H1 (cell line): ENCODE measurements around the gene KCNJ16. TPM values are rescaled to one million over a fixed set of nuclear protein-coding genes. Genes with fewer than 3 reads are reported as not detected.

Source experiments
- CTCF ChIA-PET: fragments of 300-600 bp; sonication (Branson Sonifier 250); formaldehyde crosslinking; loops from one replicate; lab custom pipeline; 2021; ENCODE audit not compliant: partially characterized antibody; lab: Charles Lee
- POLR2A ChIA-PET: fragments of 300-600 bp; sonication (Branson Sonifier 250); formaldehyde crosslinking; loops from one replicate; lab custom pipeline; 2021; ENCODE audit warnings: inconsistent platforms; ENCODE audit not compliant: partially characterized antibody; lab: Charles Lee
- DNase-seq, 2 experiments: peaks; one replicate each; pipeline versions ENCODE4 v3.0.0 to v3.0.0-alpha.2; 2010 to 2022; ENCODE audit warnings: low spot score in 2 of 2, low read depth in 1 of 2, mixed read lengths in 1 of 2
- FAIRE-seq: peaks from 2 replicates; lab custom pipeline; 2011; peaks lifted over from hg19 to GRCh38; lab: Jason Lieb, UNC
- H2AFZ ChIP-seq: 2 replicates; pipeline ENCODE4 v1.8.1; 2012; ENCODE audit warnings: low read length, inconsistent platforms
- H2AK5ac ChIP-seq: 2 replicates; pipeline ENCODE4 v1.6.1; 2013; ENCODE audit warnings: low read depth, low read length
- H2BK120ac ChIP-seq: replicated peaks from 2 replicates; pipeline ENCODE3; 2013; ENCODE audit warnings: low read depth, low read length, inconsistent platforms
- H2BK12ac ChIP-seq: 2 replicates; pipeline ENCODE4 v1.6.1; 2013; ENCODE audit warnings: low read depth, low read length
- H2BK15ac ChIP-seq: 2 replicates; pipeline ENCODE4 v1.6.1; 2013; ENCODE audit warnings: low read length
- H2BK20ac ChIP-seq: 2 replicates; pipeline ENCODE4 v1.6.1; 2013; ENCODE audit warnings: low read length
- H2BK5ac ChIP-seq: 2 replicates; pipeline ENCODE4 v1.6.1; 2013; ENCODE audit warnings: low read depth, low read length
- H3K14ac ChIP-seq: 2 replicates; pipeline ENCODE4 v1.6.1; 2013; ENCODE audit warnings: inconsistent platforms; ENCODE audit not compliant: insufficient read length
- H3K18ac ChIP-seq: 2 replicates; pipeline ENCODE4 v1.6.1; 2013; ENCODE audit warnings: low read length; ENCODE audit errors: extremely low read depth
- H3K23ac ChIP-seq: 2 replicates; pipeline ENCODE4 v1.6.1; 2013; ENCODE audit warnings: inconsistent platforms; ENCODE audit not compliant: insufficient read length
- H3K23me2 ChIP-seq: 2 replicates; pipeline ENCODE4 v1.6.1; 2013; ENCODE audit warnings: low read depth, low read length
- H3K27ac ChIP-seq: 2 replicates; pipeline ENCODE4 v1.6.1; 2011; ENCODE audit warnings: low read depth, low read length, inconsistent platforms
- H3K27me3 ChIP-seq, 4 experiments: replicated peaks in 1 of 4; 1 replicate in 1 of 4; 2 replicates in 3 of 4; pipeline versions ENCODE4 v1.6.1 to v1.8.1; 2011 to 2013; ENCODE audit warnings: low read length in 3 of 4, mild to moderate bottlenecking in 3 of 4, inconsistent platforms in 2 of 4, mixed read lengths in 2 of 4, moderate library complexity in 1 of 4; ENCODE audit not compliant: control insufficient read depth in 3 of 4, insufficient read depth in 3 of 4; ENCODE audit errors: extremely low read depth in 1 of 4
- H3K36me3 ChIP-seq, 4 experiments: 2 replicates each; pipeline versions ENCODE4 v1.6.1 to v1.8.1; 2011 to 2013; ENCODE audit warnings: mild to moderate bottlenecking in 4 of 4, low read length in 3 of 4, moderate library complexity in 2 of 4, control low read depth in 1 of 4, inconsistent platforms in 1 of 4; ENCODE audit not compliant: insufficient read depth in 4 of 4, control insufficient read depth in 2 of 4
- H3K4ac ChIP-seq: replicated peaks from 2 replicates; pipeline ENCODE3; 2013; ENCODE audit warnings: low read length, low read depth, mixed read lengths, inconsistent platforms; ENCODE audit not compliant: insufficient read length
- H3K4me1 ChIP-seq, 4 experiments: replicated peaks in 1 of 4; 1 replicate in 1 of 4; 2 replicates in 3 of 4; pipeline versions ENCODE4 v1.6.1 to v1.8.1; 2011 to 2013; ENCODE audit warnings: low read length in 3 of 4, inconsistent platforms in 2 of 4, mixed read lengths in 1 of 4; ENCODE audit not compliant: insufficient read depth in 4 of 4, control insufficient read depth in 3 of 4
- H3K4me2 ChIP-seq, 2 experiments: 2 replicates each; pipeline versions ENCODE4 v1.6.1 to v1.8.1; 2011 to 2013; ENCODE audit warnings: low read depth in 2 of 2, low read length in 2 of 2, control low read depth in 1 of 2, inconsistent platforms in 1 of 2, mild to moderate bottlenecking in 1 of 2; ENCODE audit not compliant: insufficient read depth in 1 of 2
- H3K4me3 ChIP-seq, 4 experiments: fragments of 200-600, 300-600 bp in 1 of 4; sonication (generic), shearing (Covaris generic), sonication (Bioruptor Twin) in 1 of 4; 2 replicates each; pipeline versions ENCODE4 v1.5.1 to v1.8.1; 2011 to 2016; ENCODE audit warnings: low read length in 4 of 4, low read depth in 3 of 4, control low read depth in 2 of 4, inconsistent platforms in 2 of 4, mild to moderate bottlenecking in 2 of 4, mixed read lengths in 1 of 4, moderate library complexity in 1 of 4; ENCODE audit not compliant: insufficient read depth in 2 of 4; ENCODE audit errors: extremely low read depth in 1 of 4
- H3K56ac ChIP-seq: replicated peaks from 2 replicates; pipeline ENCODE3; 2013; ENCODE audit warnings: low read depth, mild to moderate bottlenecking, mixed read lengths, low read length, inconsistent platforms; ENCODE audit not compliant: insufficient read length
- H3K79me1 ChIP-seq: 2 replicates; pipeline ENCODE4 v1.6.1; 2013; ENCODE audit warnings: low read depth, low read length, control low read depth
- H3K79me2 ChIP-seq, 2 experiments: 2 replicates each; pipeline versions ENCODE4 v1.6.1 to v1.8.1; 2012 to 2013; ENCODE audit warnings: low read length in 2 of 2, mild to moderate bottlenecking in 2 of 2, inconsistent platforms in 1 of 2; ENCODE audit not compliant: insufficient read depth in 2 of 2, control insufficient read depth in 1 of 2
- H3K9ac ChIP-seq, 4 experiments: replicated peaks in 1 of 4; 1 replicate in 1 of 4; 2 replicates in 3 of 4; pipeline versions ENCODE4 v1.6.1 to v1.8.1; 2011 to 2013; ENCODE audit warnings: low read depth in 3 of 4, low read length in 3 of 4, control low read depth in 2 of 4, mild to moderate bottlenecking in 2 of 4, moderate library complexity in 2 of 4, inconsistent platforms in 1 of 4; ENCODE audit errors: extremely low read depth in 1 of 4
- H3K9me3 ChIP-seq, 2 experiments: 2 replicates each; pipeline versions ENCODE4 v1.6.1 to v1.8.1; 2012 to 2013; ENCODE audit warnings: mild to moderate bottlenecking in 2 of 2, moderate library complexity in 2 of 2, control low read depth in 1 of 2, inconsistent platforms in 1 of 2, low read depth in 1 of 2, low read length in 1 of 2, mixed read lengths in 1 of 2; ENCODE audit not compliant: insufficient read depth in 2 of 2
- H4K20me1 ChIP-seq, 2 experiments: replicated peaks in 1 of 2; 2 replicates each; pipeline versions ENCODE3 to v1.8.1; 2011 to 2013; ENCODE audit warnings: inconsistent platforms in 2 of 2, low read length in 2 of 2, mild to moderate bottlenecking in 1 of 2; ENCODE audit not compliant: insufficient read depth in 2 of 2, control insufficient read depth in 1 of 2
- H4K5ac ChIP-seq: 2 replicates; pipeline ENCODE4 v1.6.1; 2013; ENCODE audit warnings: low read length, low read depth, mixed read lengths, inconsistent platforms; ENCODE audit not compliant: insufficient read length
- H4K8ac ChIP-seq: 2 replicates; pipeline ENCODE4 v1.8.0; 2013; ENCODE audit warnings: mild to moderate bottlenecking, moderate library complexity, low read length, inconsistent platforms; ENCODE audit not compliant: insufficient read depth; ENCODE audit errors: extremely low read depth
- H4K91ac ChIP-seq: replicated peaks from 2 replicates; pipeline ENCODE3; 2013; ENCODE audit warnings: low read length, mixed read lengths, inconsistent platforms; ENCODE audit not compliant: insufficient read length
- BRCA1 ChIP-seq: IDR thresholded peaks from 2 replicates; pipeline ENCODE4 v1.6.1; 2012; ENCODE audit warnings: low read depth, low read length, improper control_type of control experiment
- EP300 ChIP-seq, 2 experiments: IDR thresholded peaks; 1 replicate in 1 of 2; 2 replicates in 1 of 2; pipeline ENCODE4 v1.6.1; 2011 to 2012; ENCODE audit warnings: low read depth in 2 of 2, low read length in 2 of 2, mild to moderate bottlenecking in 2 of 2, borderline replicate concordance in 1 of 2, inconsistent platforms in 1 of 2, moderate library complexity in 1 of 2
- KDM4A ChIP-seq: IDR thresholded peaks from one replicate; pipeline ENCODE4 v1.7.1; 2012; ENCODE audit warnings: low read depth, mild to moderate bottlenecking, moderate library complexity, low read length, inconsistent platforms; ENCODE audit not compliant: severe bottlenecking
- POU5F1 ChIP-seq: IDR thresholded peaks from 2 replicates; pipeline ENCODE4 v1.6.1; 2011; ENCODE audit warnings: low read depth, mild to moderate bottlenecking, low read length, moderate library complexity
- SP1 ChIP-seq: IDR thresholded peaks from 2 replicates; pipeline ENCODE4 v1.6.1; 2011; ENCODE audit warnings: low read depth, low read length
- SP4 ChIP-seq: IDR thresholded peaks from 2 replicates; pipeline ENCODE4 v1.6.1; 2012; ENCODE audit warnings: low read length, inconsistent platforms
- TBP ChIP-seq: IDR thresholded peaks from 2 replicates; pipeline ENCODE4 v1.6.1; 2011; ENCODE audit warnings: low read depth, low read length, improper control_type of control experiment
- WGBS, 2 experiments: shearing (Covaris generic) in 1 of 2; methylation state at CpG; one replicate each; pipeline versions ENCODE4 v1.1.6 to v1.1.7; 2013 to 2015; ENCODE audit warnings: low lambda C conversion rate in 2 of 2, mixed read lengths in 2 of 2, inconsistent platforms in 1 of 2, low coverage in 1 of 2, missing lambda C conversion rate in 1 of 2; ENCODE audit not compliant: insufficient replicate concordance in 2 of 2, insufficient coverage in 1 of 2, insufficient read length in 1 of 2; ENCODE audit errors: extremely low coverage in 1 of 2, missing lambda C conversion rate in 1 of 2; 5-methylcytosine and 5-hydroxymethylcytosine counted together
- polyA plus RNA-seq, 7 experiments: library from polyadenylated mRNA; depleted of rRNA in 3 of 7; stranded (reverse) in 5 of 7; unstranded in 2 of 7; fragments of >200 nt in 5 of 7; fragments of 200-250 nt in 2 of 7; gene quantifications; 1 replicate in 5 of 7; 2 replicates in 1 of 7; 4 replicates in 1 of 7; pipeline versions ENCODE4 v1.2.1 to v1.2.3, GENCODE V29; 2011 to 2013; ENCODE audit warnings: missing spikeins in 2 of 7, mixed read lengths in 2 of 7
- total RNA-seq: library from RNA; stranded (reverse); fragmentation: NEBNext Ultra II Directional; extraction: Animal tissue kit (Norgen Biotek cat#: 25700); gene quantifications from 2 replicates; pipeline ENCODE4 v1.2.1, GENCODE V29; 2021

KCNJ16 gene
- total and polyA plus RNA-seq, 2 of the 8 experiments (the other 6 are each of a cell fraction or from before 2014, with no cell fraction given): not detected

DNA sequence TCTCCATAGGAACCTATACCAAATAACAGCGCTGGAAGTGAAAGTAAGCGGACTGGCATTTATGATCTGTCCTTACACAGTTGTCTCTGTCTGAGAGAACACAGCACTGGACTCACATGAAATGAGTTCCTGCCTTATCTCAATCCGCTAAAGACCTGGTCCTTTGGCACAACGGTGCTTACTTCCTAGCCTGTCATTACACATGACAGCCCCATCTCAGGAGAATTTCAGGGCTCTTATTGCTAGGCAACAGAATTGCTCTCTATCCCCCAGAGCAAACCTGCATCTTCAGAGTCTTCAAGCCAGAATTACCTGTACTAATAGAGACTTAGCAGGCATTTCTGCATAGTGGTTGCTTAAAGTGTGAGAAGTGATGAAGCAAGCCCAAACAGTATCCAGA, 98.7 kb downstream of the KCNJ16 start:
- H3K36me3 ChIP-seq: no peaks in the 10 kb centered on the region
- no peak overlapping the region for H3K23ac ChIP-seq
- no peak overlapping the region for H3K9ac ChIP-seq
- no peak overlapping the region for H3K56ac ChIP-seq
- peaks cover 0 to 2% (median 0%) of the 10 kb centered on the region in 4 experiments; a peak in 2 of 7 replicates for H3K4me1 ChIP-seq
- H3K18ac ChIP-seq: no peak overlapping the region
- H4K5ac ChIP-seq: no peak overlapping the region
- H2BK12ac ChIP-seq: no peak overlapping the region
- no peak overlapping the region for H4K8ac ChIP-seq
- H3K27me3 ChIP-seq: peaks cover 0 to 20% (median 9%) of the 10 kb centered on the region in 4 experiments; a peak in 5 of 7 replicates
- no peak for DNase-seq
- no peak overlapping the region for H2BK5ac ChIP-seq
- ChIA-PET CTCF (no interaction called here), POLR2A (no interaction called here)
- FAIRE-seq: no peak
- H3K4me2 ChIP-seq: no peak overlapping the region
- no peaks in the 10 kb centered on the region for H3K79me1 ChIP-seq
- H3K23me2 ChIP-seq: peaks cover 10% of the 10 kb centered on the region
- H3K4me3 ChIP-seq: no peak overlapping the region
- H4K91ac ChIP-seq: no peak overlapping the region
- H2BK120ac ChIP-seq: no peak overlapping the region
- H2BK15ac ChIP-seq: no peak overlapping the region
- no peaks in the 10 kb centered on the region for H3K9me3 ChIP-seq
- 90% methylated on average over 4 of the region's 4 CpGs; no CpG with 5 or more reads in 1 of the 2 experiments for WGBS, 2 experiments
- H3K4ac ChIP-seq: no peak overlapping the region
- no peak overlapping the region for H2BK20ac ChIP-seq
- no peaks in the 10 kb centered on the region for H3K79me2 ChIP-seq
- H2AK5ac ChIP-seq: no peak overlapping the region
- no peak for TF ChIP-seq KDM4A
- no peak for TF ChIP-seq TBP
- TF ChIP-seq POU5F1: no peak
- TF ChIP-seq EP300 (IDR thresholded peaks at IDR 0.05; ENCODE audit: borderline replicate concordance in 1 of 2, low read depth in 2 of 2, low read length in 2 of 2): no peak
- no peak for TF ChIP-seq BRCA1
- no peak for TF ChIP-seq SP1
- no peak for TF ChIP-seq SP4
- H4K20me1 ChIP-seq: no peaks in the 10 kb centered on the region
- no peak overlapping the region for H2AFZ ChIP-seq
- H3K27ac ChIP-seq: no peak overlapping the region
- no peak overlapping the region for H3K14ac ChIP-seq
